ENCODE data around the gene PGAM5.
"Not testable (repeated sequence)": the region's sequence is repeated elsewhere in the genome, so short reads cannot be mapped to it uniquely, and the experiment has no call there.

Gene PGAM5

GRCh38 chr12:132741620-132742019, 31.0 kb downstream of the PGAM5 start:
- in situ Hi-C loops (cut with MboI; ENCODE audit: low sequenced_read_pairs): no loop called here

DNA sequence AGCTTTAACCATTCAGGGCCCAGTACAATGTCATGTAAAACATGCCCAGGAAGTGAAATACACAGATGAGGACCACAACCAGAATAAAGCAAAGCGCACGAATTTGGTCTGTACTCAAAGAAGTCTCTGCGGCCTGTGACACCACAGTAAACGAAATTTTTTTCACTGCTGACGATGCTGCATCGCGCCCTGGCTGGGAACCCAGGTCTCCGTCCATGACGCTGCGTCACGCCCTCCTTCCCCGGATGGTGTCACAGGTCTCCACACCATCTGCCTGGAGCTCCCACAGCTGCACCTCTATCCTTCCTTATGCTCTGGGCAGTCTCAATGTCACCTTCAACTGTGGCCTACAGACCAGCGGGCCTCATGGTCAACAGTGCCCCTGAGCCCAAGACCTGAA, 33.2 kb downstream of the PGAM5 start:
- in situ Hi-C loops (cut with MboI; ENCODE audit: low sequenced_read_pairs): no loop called here

DNA sequence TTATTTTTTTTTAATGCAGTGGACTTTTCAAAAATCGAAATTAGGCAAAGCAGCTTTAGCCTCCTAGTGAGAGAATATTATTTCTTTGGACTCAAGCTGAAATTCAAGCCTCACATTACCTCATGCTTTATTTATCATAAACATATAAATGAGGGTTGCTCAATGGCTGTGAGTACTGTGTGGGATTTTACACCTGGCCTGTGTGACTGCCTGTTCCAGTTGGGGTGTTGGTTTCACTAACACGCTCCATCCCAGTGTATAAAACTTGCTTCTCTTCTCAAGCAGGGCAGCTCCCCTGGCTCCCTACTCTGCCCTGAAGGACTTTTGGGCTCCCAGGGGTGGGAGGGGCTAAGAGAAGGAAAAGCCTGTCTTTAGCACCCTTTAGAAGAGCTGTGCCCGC, 36.0 kb downstream of the PGAM5 start:
- in situ Hi-C loops (cut with MboI; ENCODE audit: low sequenced_read_pairs): no loop called here

GRCh38 chr12:132747395-132747794, 36.8 kb downstream of the PGAM5 start:
- in situ Hi-C loops (cut with MboI; ENCODE audit: low sequenced_read_pairs): no loop called here

- in situ Hi-C loops (cut with MboI; ENCODE audit: low sequenced_read_pairs): no loop called here
Observed at GRCh38 chr12:132747896-132748295, 37.3 kb downstream of the PGAM5 start.

GRCh38 chr12:132748319-132748718, 37.7 kb downstream of the PGAM5 start:
- in situ Hi-C loops (cut with MboI; ENCODE audit: low sequenced_read_pairs): no loop called here

- in situ Hi-C loops (cut with MboI; ENCODE audit: low sequenced_read_pairs): not testable (repeated sequence)
Observed at GRCh38 chr12:132753670-132754069, 43.0 kb downstream of the PGAM5 start.

GRCh38 chr12:132754160-132754932, 43.7 kb downstream of the PGAM5 start:
- in situ Hi-C loops (cut with MboI; ENCODE audit: low sequenced_read_pairs): no loop called here

GRCh38 chr12:132758825-132759224, 48.2 kb downstream of the PGAM5 start:
- in situ Hi-C loops (cut with MboI; ENCODE audit: low sequenced_read_pairs): not testable (repeated sequence)

- in situ Hi-C loops (cut with MboI; ENCODE audit: low sequenced_read_pairs): no loop called here
Observed at GRCh38 chr12:132759359-132759758, 48.7 kb downstream of the PGAM5 start.

DNA sequence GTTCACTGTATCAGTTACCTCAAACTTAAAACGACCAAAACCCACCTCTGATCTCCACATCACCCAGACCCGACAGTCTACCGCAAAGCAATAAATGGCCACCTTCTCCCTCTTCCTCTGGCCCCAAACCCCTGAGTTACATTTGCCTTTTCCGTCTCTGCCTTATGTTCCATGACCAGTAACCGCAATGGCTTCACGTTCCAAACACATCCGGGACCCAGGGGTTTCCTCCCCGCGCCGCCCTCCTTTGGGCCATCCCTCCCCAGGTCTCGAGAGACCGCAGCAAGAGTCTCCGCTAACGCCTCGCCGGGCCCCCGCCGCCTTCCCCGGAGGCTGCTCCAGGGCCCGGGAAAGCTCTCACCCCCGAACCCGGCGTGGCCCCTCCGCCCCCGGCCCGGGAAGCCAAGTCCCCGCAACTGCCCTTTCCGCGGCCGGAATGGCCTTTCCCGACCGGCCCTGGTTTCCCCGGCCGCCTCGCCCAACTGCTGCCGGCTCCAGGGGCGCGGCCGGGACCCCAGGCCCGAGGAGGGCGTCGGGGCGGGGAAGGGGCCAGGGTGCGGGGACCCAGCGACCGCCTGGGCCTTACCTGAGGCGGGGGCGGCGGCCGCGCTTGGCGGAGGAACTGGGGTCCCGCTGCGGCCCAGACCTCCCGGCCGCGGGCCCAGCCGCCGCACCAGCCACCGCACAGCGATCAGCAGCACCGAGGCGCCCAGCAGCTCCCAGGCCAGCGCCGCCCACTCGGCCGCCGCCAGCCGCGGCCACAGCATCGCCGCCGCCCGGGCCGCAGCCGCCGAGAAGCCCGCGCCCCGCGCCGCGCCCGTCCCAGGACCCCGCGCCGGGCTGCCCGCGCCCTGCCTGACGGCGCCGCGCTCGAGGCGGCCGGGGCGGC, 50.6 kb downstream of the PGAM5 start, which contains the start of gene ANKLE2:
Gene ANKLE2 (minus strand): TSS at position 801 of the 889 bp plus-strand sequence. CDS start 34 bp downstream, at position 767.
- in situ Hi-C loops (cut with MboI; ENCODE audit: low sequenced_read_pairs): no loop called here

DNA sequence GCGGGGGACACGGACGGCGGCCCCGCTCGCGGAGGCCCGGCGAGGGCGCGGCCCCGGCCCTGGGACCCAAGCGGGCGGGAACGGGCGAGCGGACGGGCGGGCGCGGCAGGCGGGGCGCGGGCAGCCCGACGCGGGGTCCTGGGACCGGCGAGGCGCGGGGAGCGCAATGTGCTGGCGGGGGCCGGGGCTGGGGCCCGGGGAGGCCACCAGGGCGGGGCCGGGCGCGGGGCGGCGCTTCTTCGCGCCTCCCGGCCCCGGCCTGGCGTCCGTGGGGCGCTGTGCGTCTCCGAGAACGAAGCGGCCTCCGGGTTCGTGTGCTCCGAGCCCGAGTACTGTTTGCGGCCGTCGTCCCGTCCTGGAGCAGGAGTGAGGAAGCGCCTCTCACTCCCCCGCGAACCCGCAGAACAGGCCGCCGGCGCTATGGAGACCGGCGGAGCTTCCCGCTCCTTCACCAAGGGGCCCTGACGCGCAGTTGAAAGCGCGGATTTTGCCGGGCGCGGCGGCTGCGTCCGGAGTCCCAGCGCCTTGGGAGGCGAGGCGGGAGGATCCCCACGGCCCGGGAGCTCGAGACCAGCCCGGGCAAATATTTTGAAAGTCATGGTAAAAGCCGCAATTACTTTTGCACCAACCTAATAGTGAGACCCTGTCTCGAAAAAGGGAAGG, 51.4 kb downstream of the PGAM5 start:
- in situ Hi-C loops (cut with MboI; ENCODE audit: low sequenced_read_pairs): no loop called here

DNA sequence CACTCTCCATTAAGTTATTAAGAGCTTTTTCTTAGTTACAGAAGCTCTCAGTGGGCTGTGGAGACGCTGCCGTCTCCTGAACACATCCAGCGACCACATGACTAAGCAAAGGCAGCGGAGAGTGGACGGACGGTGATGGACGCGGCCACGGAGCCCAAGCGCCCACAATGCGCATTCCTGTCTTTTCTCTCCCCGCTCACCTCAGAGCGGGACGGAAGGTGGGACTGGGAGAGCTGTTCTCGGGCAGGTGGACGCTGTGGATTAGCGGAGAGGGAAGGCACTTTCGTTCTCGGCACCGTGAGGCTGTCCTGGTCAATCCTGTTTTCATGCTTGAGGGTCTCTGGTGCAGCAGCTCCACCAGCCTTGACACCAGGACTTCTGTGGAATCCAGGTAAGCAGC, 53.6 kb downstream of the PGAM5 start:
- in situ Hi-C loops (cut with MboI; ENCODE audit: low sequenced_read_pairs): no loop called here

DNA sequence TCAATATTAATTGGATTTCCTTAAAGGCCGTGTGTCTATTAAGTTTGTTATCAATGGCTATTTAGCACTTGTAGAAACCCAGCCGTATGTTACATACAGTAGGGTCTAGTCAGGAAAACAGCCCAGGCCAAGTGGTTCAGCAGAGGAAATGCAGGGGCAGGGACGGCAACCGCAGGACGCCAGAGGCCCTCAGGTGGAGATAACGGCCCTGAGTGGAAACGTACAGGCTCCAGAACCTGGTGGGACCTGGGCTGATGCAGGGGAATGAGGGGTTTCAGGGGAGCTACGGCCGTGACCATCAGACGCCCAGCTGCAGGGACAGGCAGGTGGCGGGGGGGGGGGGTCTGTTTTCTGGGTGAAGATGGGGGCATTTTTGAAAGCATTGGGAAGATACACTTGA, 54.7 kb downstream of the PGAM5 start:
- in situ Hi-C loops (cut with MboI; ENCODE audit: low sequenced_read_pairs): no loop called here

DNA sequence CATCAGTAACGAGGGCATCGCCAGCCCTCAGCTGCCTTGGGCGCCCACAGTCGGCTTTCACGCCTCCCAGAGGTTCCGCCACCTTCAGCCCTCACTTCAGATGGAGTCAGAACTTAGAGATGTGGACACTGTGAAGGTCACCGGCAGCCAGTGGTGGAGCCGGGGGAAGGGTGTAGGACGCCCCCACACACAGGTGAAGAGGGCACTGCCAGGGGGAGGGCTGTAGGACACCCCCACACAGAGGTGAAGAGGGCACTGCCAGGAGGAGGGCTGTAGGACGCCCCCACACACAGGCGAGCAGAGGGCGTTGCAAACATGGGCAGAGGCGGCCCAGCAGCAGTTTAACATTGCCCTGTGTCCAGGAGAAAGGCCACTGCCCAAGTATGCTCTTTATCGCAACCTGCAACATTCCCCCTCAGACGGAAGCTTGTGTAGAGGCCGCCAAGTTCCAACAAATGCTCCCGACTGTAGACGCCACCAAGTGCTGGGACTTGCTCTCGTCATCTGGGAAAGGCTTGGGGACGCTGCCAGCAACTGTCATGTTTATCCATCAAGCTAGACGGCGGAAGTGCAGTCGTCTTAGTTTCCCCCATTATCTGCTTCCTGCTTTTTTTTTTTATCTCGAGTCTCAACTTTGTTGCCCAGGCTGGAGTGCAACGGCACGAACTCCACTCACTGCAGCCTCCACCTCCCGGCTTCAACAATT, 55.9 kb downstream of the PGAM5 start:
- in situ Hi-C loops (cut with MboI; ENCODE audit: low sequenced_read_pairs): no loop called here

GRCh38 chr12:132771126-132771838, 60.6 kb downstream of the PGAM5 start:
- in situ Hi-C loops (cut with MboI; ENCODE audit: low sequenced_read_pairs): no loop called here

Data from hTERT RPE-1 (cell line).